Activated T-helper 1 cell treated with anti-CD3 and anti-CD28 coated beads, Interleukin-12 subunit alpha, Interleukin-12 subunit beta, Interleukin-2, Interleukin-4 antibody, amounts not matched to agents 30 ng/mL and 10 ng/mL and 1 ng/mL, durations not matched to agents 14 hours and 24 hours and 36 hours (primary cell): ENCODE data around the gene CLRN2. TPM values are rescaled to one million over a fixed set of nuclear protein-coding genes. Genes with fewer than 3 reads are reported as not detected.

Experiments used
- DNase-seq: peaks from one replicate; pipeline ENCODE4 v3.0.0; 2021; ENCODE audit warnings: low spot score
- H3K27ac Mint-ChIP-seq: one replicate; pipeline ENCODE4 v1.8.0; 2021; ENCODE audit warnings: mild to moderate bottlenecking, mixed read lengths
- H3K27me3 Mint-ChIP-seq: one replicate; pipeline ENCODE4 v1.8.0; 2022; ENCODE audit warnings: mild to moderate bottlenecking, moderate library complexity, mixed read lengths; ENCODE audit not compliant: insufficient read depth
- H3K36me3 Mint-ChIP-seq: one replicate; pipeline ENCODE4 v1.8.0; 2021; ENCODE audit warnings: low read depth, mixed read lengths
- H3K4me1 Mint-ChIP-seq: one replicate; pipeline ENCODE4 v1.8.0; 2021; ENCODE audit warnings: low read depth, mixed read lengths
- H3K4me3 Mint-ChIP-seq: one replicate; pipeline ENCODE4 v1.8.0; 2021; ENCODE audit warnings: mild to moderate bottlenecking, moderate library complexity, mixed read lengths
- H3K9me3 Mint-ChIP-seq: one replicate; pipeline ENCODE4 v1.8.0; 2021; ENCODE audit warnings: mixed read lengths
- intact Hi-C: fragments of 100-400 bp; cut with micrococcal nuclease; formaldehyde crosslinking; loops from one replicate; pipeline ENCODE4 v1.15.1; 2024
- total RNA-seq: library from RNA; stranded (reverse); gene quantifications from 2 replicates; pipeline ENCODE4 v1.2.3, GENCODE V29; 2022

The CLRN2 gene
- total RNA-seq, 1 donor from 2014 or later = not detected

- H3K9me3 Mint-ChIP-seq = no peaks in the 10 kb centered on the region
- no peaks in the 10 kb centered on the region for H3K4me1 Mint-ChIP-seq
- intact Hi-C loops = no loop called here
- no peak for DNase-seq
- no peak overlapping the region for H3K27ac Mint-ChIP-seq
- H3K4me3 Mint-ChIP-seq = no peak overlapping the region
- no peaks in the 10 kb centered on the region for H3K27me3 Mint-ChIP-seq
- peaks cover 19% of the 10 kb centered on the region for H3K36me3 Mint-ChIP-seq
Observed at GRCh38 chr4:17491196-17491595, 23.8 kb upstream of the CLRN2 start.

GRCh38 chr4:17492058-17492741 is 22.8 kb upstream of the CLRN2 start:
- intact Hi-C loops = no loop called here
- no peak overlapping the region for H3K27ac Mint-ChIP-seq

GRCh38 chr4:17492876-17493275 is 22.1 kb upstream of the CLRN2 start:
- no peak for DNase-seq
- H3K4me3 Mint-ChIP-seq = no peak overlapping the region
- intact Hi-C loops = no loop called here
- no peaks in the 10 kb centered on the region for H3K9me3 Mint-ChIP-seq
- H3K36me3 Mint-ChIP-seq = peaks cover 15% of the 10 kb centered on the region
- H3K27me3 Mint-ChIP-seq = no peaks in the 10 kb centered on the region
- no peaks in the 10 kb centered on the region for H3K4me1 Mint-ChIP-seq
- H3K27ac Mint-ChIP-seq = no peak overlapping the region

More at GRCh38 chr4:17492058-17492741, 22.8 kb upstream of the CLRN2 start:
- H3K4me1 Mint-ChIP-seq = no peaks in the 10 kb centered on the region
- no peaks in the 10 kb centered on the region for H3K9me3 Mint-ChIP-seq
- no peaks in the 10 kb centered on the region for H3K27me3 Mint-ChIP-seq
- H3K36me3 Mint-ChIP-seq = peaks cover 15% of the 10 kb centered on the region
- H3K4me3 Mint-ChIP-seq = no peak overlapping the region
- no peak for DNase-seq

- no peaks in the 10 kb centered on the region for H3K4me1 Mint-ChIP-seq
- H3K4me3 Mint-ChIP-seq = no peak overlapping the region
- DNase-seq = no peak
- no peak overlapping the region for H3K27ac Mint-ChIP-seq
- H3K9me3 Mint-ChIP-seq = no peaks in the 10 kb centered on the region
- intact Hi-C loops = no loop called here
- H3K36me3 Mint-ChIP-seq = peaks cover 16% of the 10 kb centered on the region
- no peaks in the 10 kb centered on the region for H3K27me3 Mint-ChIP-seq
Observed at GRCh38 chr4:17493619-17494018, 21.3 kb upstream of the CLRN2 start.

- peaks cover 12% of the 10 kb centered on the region for H3K36me3 Mint-ChIP-seq
- H3K27me3 Mint-ChIP-seq = no peaks in the 10 kb centered on the region
- no peak for DNase-seq
- no peak overlapping the region for H3K27ac Mint-ChIP-seq
- no peak overlapping the region for H3K4me3 Mint-ChIP-seq
- no peaks in the 10 kb centered on the region for H3K9me3 Mint-ChIP-seq
- intact Hi-C loops = no loop called here
- no peaks in the 10 kb centered on the region for H3K4me1 Mint-ChIP-seq
Observed at GRCh38 chr4:17494258-17495190, 20.4 kb upstream of the CLRN2 start.

GRCh38 chr4:17497890-17498523 is 17.0 kb upstream of the CLRN2 start:
- H3K27ac Mint-ChIP-seq = no peak overlapping the region
- no peak for DNase-seq
- intact Hi-C loops = no loop called here

GRCh38 chr4:17500574-17500973 is 14.4 kb upstream of the CLRN2 start:
- H3K9me3 Mint-ChIP-seq = no peaks in the 10 kb centered on the region
- H3K4me1 Mint-ChIP-seq = peaks cover 22% of the 10 kb centered on the region
- DNase-seq = no peak
- intact Hi-C loops = no loop called here
- no peak overlapping the region for H3K27ac Mint-ChIP-seq
- H3K27me3 Mint-ChIP-seq = no peaks in the 10 kb centered on the region
- no peak overlapping the region for H3K4me3 Mint-ChIP-seq
- peaks cover 27% of the 10 kb centered on the region for H3K36me3 Mint-ChIP-seq

More at GRCh38 chr4:17497890-17498523, 17.0 kb upstream of the CLRN2 start:
- Mint-ChIP-seq H3K9me3 (no peaks in the 10 kb centered on the region), H3K4me3 (no peak overlapping the region), H3K4me1 (peaks cover 18% of the 10 kb centered on the region), H3K36me3 (peaks cover 19% of the 10 kb centered on the region), H3K27me3 (no peaks in the 10 kb centered on the region)

GRCh38 chr4:17502756-17503155 is 12.2 kb upstream of the CLRN2 start:
- H3K27me3 Mint-ChIP-seq = no peaks in the 10 kb centered on the region
- no peak overlapping the region for H3K4me3 Mint-ChIP-seq
- peaks cover 26% of the 10 kb centered on the region for H3K4me1 Mint-ChIP-seq
- no peak overlapping the region for H3K27ac Mint-ChIP-seq
- intact Hi-C loops = no loop called here
- H3K9me3 Mint-ChIP-seq = no peaks in the 10 kb centered on the region
- DNase-seq = no peak
- peaks cover 33% of the 10 kb centered on the region for H3K36me3 Mint-ChIP-seq

GRCh38 chr4:17504081-17504480 is 10.9 kb upstream of the CLRN2 start:
- no peak overlapping the region for H3K27ac Mint-ChIP-seq
- intact Hi-C loops = no loop called here

GRCh38 chr4:17510582-17510981 is 4.4 kb upstream of the CLRN2 start:
- H3K4me1 Mint-ChIP-seq = peaks cover 19% of the 10 kb centered on the region
- peak overlapping the region; percentile 46 for H3K27ac Mint-ChIP-seq
- intact Hi-C loops = loop anchor here (5.0 to 10.0 kb wide), 2 partner anchors 173 to 1286 kb away; partner anchors contain the start of gene TAPT1
- no peak for DNase-seq
- H3K4me3 Mint-ChIP-seq = peak overlapping the region; percentile 98
- peaks cover 12% of the 10 kb centered on the region for H3K36me3 Mint-ChIP-seq
- no peaks in the 10 kb centered on the region for H3K9me3 Mint-ChIP-seq
- peaks cover 10% of the 10 kb centered on the region for H3K27me3 Mint-ChIP-seq

More at GRCh38 chr4:17504081-17504480, 10.9 kb upstream of the CLRN2 start:
- H3K27me3 Mint-ChIP-seq = no peaks in the 10 kb centered on the region
- peaks cover 26% of the 10 kb centered on the region for H3K4me1 Mint-ChIP-seq
- H3K9me3 Mint-ChIP-seq = no peaks in the 10 kb centered on the region
- peaks cover 31% of the 10 kb centered on the region for H3K36me3 Mint-ChIP-seq
- H3K4me3 Mint-ChIP-seq = no peak overlapping the region
- no peak for DNase-seq

GRCh38 chr4:17511051-17511450 is 3.9 kb upstream of the CLRN2 start:
- Mint-ChIP-seq H3K27me3 (peaks cover 12% of the 10 kb centered on the region), H3K36me3 (peaks cover 12% of the 10 kb centered on the region), H3K27ac (no peak overlapping the region), H3K4me3 (peak overlapping the region; percentile 98), H3K9me3 (no peaks in the 10 kb centered on the region), H3K4me1 (peaks cover 19% of the 10 kb centered on the region)
- no peak for DNase-seq
- intact Hi-C loops = loop anchor here (1.0 to 10.0 kb wide), 3 partner anchors 174 to 1286 kb away; partner anchors contain the start of genes LCORL and TAPT1

- H3K27me3 Mint-ChIP-seq = peaks cover 13% of the 10 kb centered on the region
- intact Hi-C loops = loop anchor here (1.0 to 10.0 kb wide), 3 partner anchors 174 to 1287 kb away; partner anchors contain the start of genes LCORL and TAPT1
- no peaks in the 10 kb centered on the region for H3K9me3 Mint-ChIP-seq
- peak overlapping the region; percentile 98 for H3K4me3 Mint-ChIP-seq
- H3K4me1 Mint-ChIP-seq = peaks cover 18% of the 10 kb centered on the region
- peak; percentile 29 for DNase-seq
- H3K27ac Mint-ChIP-seq = peak overlapping the region; percentile 92
- H3K36me3 Mint-ChIP-seq = peaks cover 11% of the 10 kb centered on the region
Observed at GRCh38 chr4:17511509-17511949, 3.4 kb upstream of the CLRN2 start.
